A549 treated with DMSO at 1 μM for 4 hours (cell line): Measurements from ENCODE around the gene RALGPS1. TPM values are rescaled to one million over a fixed set of nuclear protein-coding genes. Genes with fewer than 3 reads are reported as not detected.

Source experiments
- total RNA-seq: library from RNA; stranded (reverse); fragments of 200-300 nt; extraction: Qiagen RNA extraction; gene quantifications from 5 replicates; pipeline ENCODE4 v1.2.3, GENCODE V29; 2022; ENCODE audit warnings: low read depth

RALGPS1 gene, protein sequence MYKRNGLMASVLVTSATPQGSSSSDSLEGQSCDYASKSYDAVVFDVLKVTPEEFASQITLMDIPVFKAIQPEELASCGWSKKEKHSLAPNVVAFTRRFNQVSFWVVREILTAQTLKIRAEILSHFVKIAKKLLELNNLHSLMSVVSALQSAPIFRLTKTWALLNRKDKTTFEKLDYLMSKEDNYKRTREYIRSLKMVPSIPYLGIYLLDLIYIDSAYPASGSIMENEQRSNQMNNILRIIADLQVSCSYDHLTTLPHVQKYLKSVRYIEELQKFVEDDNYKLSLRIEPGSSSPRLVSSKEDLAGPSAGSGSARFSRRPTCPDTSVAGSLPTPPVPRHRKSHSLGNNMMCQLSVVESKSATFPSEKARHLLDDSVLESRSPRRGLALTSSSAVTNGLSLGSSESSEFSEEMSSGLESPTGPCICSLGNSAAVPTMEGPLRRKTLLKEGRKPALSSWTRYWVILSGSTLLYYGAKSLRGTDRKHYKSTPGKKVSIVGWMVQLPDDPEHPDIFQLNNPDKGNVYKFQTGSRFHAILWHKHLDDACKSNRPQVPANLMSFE
- 1.6 to 2.4 TPM (median 2.1 TPM) in 5 replicates for total RNA-seq

DNA sequence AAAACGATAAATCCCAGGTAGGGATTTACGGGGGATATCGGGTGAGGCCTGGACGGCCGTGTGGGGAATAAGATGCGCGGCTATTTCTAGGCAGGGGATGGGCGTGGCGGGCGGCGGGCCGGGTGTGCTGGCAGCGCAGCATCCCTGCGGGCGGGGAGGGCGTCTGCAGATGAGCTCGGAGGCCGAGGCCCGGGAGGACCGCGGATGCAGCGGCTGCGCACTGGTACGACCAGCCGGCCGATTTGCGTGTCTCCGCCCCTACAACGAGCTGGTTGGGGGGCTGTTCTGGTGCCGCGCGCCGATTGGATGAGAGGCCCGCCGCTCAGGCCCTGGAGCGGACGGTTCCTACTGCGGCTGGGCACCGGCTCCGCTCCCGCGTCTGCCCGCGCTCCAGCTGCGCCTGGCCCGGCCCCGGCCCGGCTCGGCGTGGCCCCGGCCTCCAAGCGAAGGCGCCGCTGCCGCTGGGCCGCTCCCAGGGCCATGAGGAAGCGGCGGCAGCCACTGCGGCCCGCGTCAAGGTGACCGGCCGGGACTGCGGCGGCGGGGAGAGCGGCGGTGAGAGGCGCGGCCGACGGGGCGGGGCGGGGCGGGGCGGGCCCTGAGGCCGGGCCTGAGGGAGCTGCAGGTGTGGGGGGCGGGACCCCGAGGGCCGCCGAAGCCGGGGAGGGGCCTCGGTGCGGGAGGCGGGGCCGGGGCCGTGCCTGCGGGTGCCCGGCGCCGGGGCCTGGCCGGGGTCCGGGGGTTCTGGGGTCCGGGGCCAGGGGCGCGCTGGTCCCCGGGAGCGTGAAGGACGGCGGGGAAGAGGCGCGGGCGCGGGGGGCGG is at the start of gene RALGPS1:
RALGPS1 (plus strand) TSS at position 325 of the 823 bp plus-strand sequence. CDS start 47,508 bp downstream, outside the sequence.

DNA sequence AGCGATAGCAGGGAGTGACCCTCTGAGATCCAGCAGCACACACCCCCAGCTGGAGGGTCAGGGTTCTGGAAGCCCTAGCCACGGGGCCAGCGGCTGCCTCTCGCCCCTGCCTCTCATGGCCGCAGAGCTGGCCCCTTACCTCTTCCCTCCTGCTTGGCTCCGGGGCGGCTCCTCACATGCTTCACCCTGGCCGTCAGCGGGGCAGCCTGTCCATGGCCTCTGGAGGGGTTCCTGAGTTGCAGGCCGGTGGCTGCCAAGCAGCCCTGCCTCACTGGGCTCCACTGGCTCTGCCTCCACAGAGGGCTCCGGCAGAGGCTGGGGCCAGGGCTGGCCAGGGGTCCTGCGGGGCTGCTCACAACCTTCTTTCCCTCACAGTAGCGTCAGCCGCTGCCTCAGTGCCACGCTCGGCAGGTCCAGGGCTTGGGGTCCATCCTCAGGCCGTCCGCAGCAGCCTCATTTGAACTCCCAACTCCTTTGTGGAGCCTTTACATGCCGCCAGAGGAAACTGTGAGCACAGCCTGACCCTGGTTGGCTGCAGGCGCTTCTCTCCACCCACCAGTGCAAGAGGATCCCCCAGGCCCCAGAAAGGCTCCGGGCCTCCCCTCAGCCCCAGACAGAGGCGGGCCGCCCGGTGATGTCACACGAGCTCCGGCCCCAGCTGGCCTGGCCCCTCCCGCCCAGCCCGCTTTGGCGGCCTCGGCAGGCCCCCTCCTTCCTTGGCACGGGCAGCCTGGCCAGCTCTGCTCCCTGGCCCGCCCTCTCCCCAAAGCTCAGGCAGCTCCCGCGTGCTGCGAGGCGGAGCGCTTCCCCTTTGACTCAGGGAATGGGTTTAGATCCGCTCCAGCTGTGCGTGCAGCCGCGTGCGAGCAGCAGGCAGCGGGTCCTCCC is 207.8 kb downstream of the RALGPS1 start, which contains the start of gene ANGPTL2:
ANGPTL2 (minus strand) TSS at position 460 of the 888 bp plus-strand sequence. CDS start 13,904 bp downstream, outside the sequence.

DNA sequence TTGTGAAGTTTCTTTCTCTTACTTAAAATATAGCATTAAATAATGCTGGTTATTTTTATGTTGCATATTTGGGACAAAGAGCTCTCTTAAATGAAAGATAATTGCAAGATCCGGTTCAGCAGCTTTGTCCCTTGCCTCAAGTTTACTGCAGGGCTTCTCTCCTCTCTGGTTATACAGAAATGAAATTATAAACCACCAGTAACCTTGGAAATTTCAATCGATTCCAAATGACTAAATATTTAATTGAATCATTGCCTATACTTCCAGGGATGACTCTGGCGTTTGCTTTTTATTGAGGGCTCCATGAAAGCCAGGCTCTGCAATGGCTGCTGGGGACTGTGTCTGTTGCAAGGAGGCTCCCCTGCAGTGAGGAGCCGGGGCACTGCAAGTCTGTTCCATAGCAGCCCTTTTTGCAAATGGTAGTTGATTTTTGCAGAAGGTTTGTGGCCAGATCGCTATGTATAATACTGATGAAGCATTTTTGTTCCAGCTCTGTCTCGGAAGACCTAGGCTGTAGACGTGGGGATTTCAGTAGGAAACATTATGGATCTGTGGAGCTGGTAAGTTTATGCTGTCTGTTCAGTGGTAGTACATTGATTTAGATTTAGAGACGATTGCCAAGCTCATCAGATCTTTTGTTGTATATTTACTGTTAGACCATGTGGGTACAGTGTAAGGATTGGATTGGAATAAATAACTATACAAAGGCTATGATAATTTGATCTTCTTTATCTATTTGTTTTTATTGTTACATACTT is 350.1 kb downstream of the RALGPS1 start, which contains the start of gene GARNL3:
GARNL3 (plus strand) TSS at position 313 of the 758 bp plus-strand sequence; CDS start at position 417, 104 bp downstream.

Other genes starting within 250 kb of the RALGPS1 start
- gene ZBTB43, start 109.7 kb upstream of the RALGPS1 start, total RNA-seq: 6.9 to 13.4 TPM (median 8.1 TPM) in 5 replicates
- 3.7 to 4.7 TPM (median 3.7 TPM) in 5 replicates for gene ZBTB34, start 54.1 kb upstream of the RALGPS1 start, total RNA-seq
- not detected in 5 replicates for gene ANGPTL2, start 207.9 kb downstream of the RALGPS1 start, total RNA-seq